Mammary epithelial cell (primary cell): Measurements from ENCODE around the gene MRE11.

Source experiments
- CTCF ChIP-seq, 2 donors: IDR thresholded peaks in 1 of 2; conservative IDR thresholded peaks in 1 of 2; 2 replicates each; pipeline ENCODE4 v1.5.1; 2011 to 2012; ENCODE audit warnings: inconsistent platforms in 2 of 2, low read length in 2 of 2, mild to moderate bottlenecking in 2 of 2, control low read depth in 1 of 2, low read depth in 1 of 2; ENCODE audit not compliant: insufficient read depth in 1 of 2; ENCODE audit errors: extremely low read depth in 1 of 2
- EZH2 ChIP-seq: IDR thresholded peaks from 2 replicates; pipeline ENCODE4 v1.6.1; 2012; ENCODE audit warnings: low read length, inconsistent platforms, borderline replicate concordance

GRCh38 chr11:94513091-94513490 lies 19.4 kb upstream of the MRE11 start:
- TF ChIP-seq CTCF (conservative IDR thresholded peaks at IDR 0.05 in 1 of 2, IDR thresholded peaks at IDR 0.05 in 1 of 2; ENCODE audit: extremely low read depth in 1 of 2, insufficient read depth in 1 of 2, low read depth in 1 of 2, low read length in 2 of 2) (no peak), EZH2 (no peak)
